Pancreas (tissue), 10 donors: ENCODE data around the gene CSF2RB. TPM values are rescaled to one million over a fixed set of nuclear protein-coding genes. Genes with fewer than 3 reads are reported as not detected.

Source experiments
- ATAC-seq, 4 donors: fragments of 200-7000 bp; cut with Tn5 transposase; one replicate each; pipeline versions ENCODE4 v1.8.0 to v1.9.1; 2020; ENCODE audit warnings: mild to moderate bottlenecking in 4 of 4, moderate library complexity in 4 of 4
- DNase-seq, 6 donors: peaks; one replicate each; pipeline ENCODE4 v3.0.0-alpha.2; 2020
- FAIRE-seq: peaks from 2 replicates; lab custom pipeline; 2012; peaks lifted over from hg19 to GRCh38; lab: Jason Lieb, UNC
- H3K27ac ChIP-seq, 4 donors: fragments of 200-600 bp; sonication (generic); 1 replicate in 3 of 4; 2 replicates in 1 of 4; pipeline versions ENCODE4 v1.5.0 to v1.8.0; 2020
- H3K27me3 ChIP-seq, 4 donors: fragments of 200-600 bp; one replicate each; pipeline ENCODE4 v1.8.0; 2021
- H3K36me3 ChIP-seq, 3 donors: fragments of 200-600 bp; sonication (generic) in 1 of 3; one replicate each; pipeline versions ENCODE4 v1.5.0 to v1.8.0; 2020 to 2021
- H3K4me1 ChIP-seq, 3 donors: fragments of 200-600 bp; one replicate each; pipeline ENCODE4 v1.8.0; 2021
- H3K4me3 ChIP-seq, 4 donors: fragments of 200-600 bp; sonication (generic) in 2 of 4; one replicate each; pipeline versions ENCODE4 v1.5.0 to v1.8.0; 2020 to 2021
- H3K9me3 ChIP-seq, 4 donors: fragments of 200-600 bp; one replicate each; pipeline ENCODE4 v1.8.0; 2021
- CTCF ChIP-seq, 4 donors: fragments of 200-600 bp; sonication (generic) in 3 of 4; IDR thresholded peaks; one replicate each; pipeline versions ENCODE4 v1.5.0 to v1.8.0; 2021; ENCODE audit warnings: antibody characterized with exemption in 4 of 4
- WGBS, 2 donors: extraction: QIAGEN DNeasy Blood & Tissue Kit; methylation state at CpG; one replicate each; pipeline ENCODE4 v1.1.7; 2013; 5-methylcytosine and 5-hydroxymethylcytosine counted together
- intact Hi-C, 3 donors: fragments of 100-400 bp; cut with DNase I; formaldehyde crosslinking; loops; one replicate each; pipeline versions ENCODE4 v1.11.1 to v1.14.2; 2022
- polyA plus RNA-seq, 2 donors: library from polyadenylated mRNA; stranded (reverse); fragments of 200-250 nt; gene quantifications; one replicate each; pipeline ENCODE4 v1.2.3, GENCODE V29; 2013
- total RNA-seq, 6 donors: library from RNA; stranded (reverse); fragmentation: NEBNext Ultra II Directional in 4 of 6; extraction: Animal tissue kit (Norgen Biotek cat#: 25700) in 4 of 6; gene quantifications; one replicate each; pipeline versions ENCODE4 v1.2.1 to v1.2.4, GENCODE V29; 2021 to 2023
- donor health status: healthy with polysubstance abuse.
- donor health status: DM: no; HTN: no; CAD: no; lungs with moderate emphysema.
- donor health status: DM: no; HTN: no; CAD: no.
- donor health status: control.
- donor health status: control.
- donor health status: Bipolar disorder and iron deficiency.
- donor health status: DM: yes; HTN: yes; CAD: no.
- donor health status: DM: no; HTN: no; CAD: no.
- donor health status: DM: no; HTN: no; CAD: no.
- donor health status: DM: yes; HTN: yes; CAD: no.

Gene CSF2RB
- total and polyA plus RNA-seq, 8 donors, result 0.46 to 4.3 (median 1.8) TPM

- no peak for FAIRE-seq
- TF ChIP-seq CTCF (IDR thresholded peaks at IDR 0.05), result no peak
- 56 to 64% methylated on average over 21 of the region's 21 CpGs for WGBS, 2 donors
- H3K4me3 ChIP-seq, result no peak overlapping the region
- no peaks in the 10 kb centered on the region for H3K4me1 ChIP-seq
- no peaks in the 10 kb centered on the region for H3K9me3 ChIP-seq
- DNase-seq, result no peak
- no peak for ATAC-seq
- intact Hi-C loops, result no loop called here
- H3K27ac ChIP-seq, result no peak overlapping the region
- H3K36me3 ChIP-seq, result no peaks in the 10 kb centered on the region
- no peaks in the 10 kb centered on the region for H3K27me3 ChIP-seq
Observed at GRCh38 chr22:36923131-36923788, 9.8 kb downstream of the CSF2RB start.

- Histone ChIP-seq H3K9me3 (no peaks in the 10 kb centered on the region), H3K27ac (no peak overlapping the region), H3K27me3 (no peaks in the 10 kb centered on the region), H3K36me3 (no peaks in the 10 kb centered on the region), H3K4me1 (no peaks in the 10 kb centered on the region), H3K4me3 (no peak overlapping the region)
- intact Hi-C loops, result no loop called here
- FAIRE-seq, result no peak
- ATAC-seq, result no peak
- TF ChIP-seq CTCF (IDR thresholded peaks at IDR 0.05), result no peak
- 55 to 77% methylated on average over 7 to 8 of the region's 8 CpGs for WGBS, 2 donors
- DNase-seq, result no peak
Observed at GRCh38 chr22:36924151-36924698, 10.8 kb downstream of the CSF2RB start.

- H3K4me1 ChIP-seq, result no peaks in the 10 kb centered on the region
- no peak for ATAC-seq
- no peak overlapping the region for H3K27ac ChIP-seq
- no peak overlapping the region for H3K4me3 ChIP-seq
- no peaks in the 10 kb centered on the region for H3K9me3 ChIP-seq
- no peak for TF ChIP-seq CTCF (IDR thresholded peaks at IDR 0.05)
- 70 to 85% methylated on average over 19 of the region's 19 CpGs for WGBS, 2 donors
- FAIRE-seq, result no peak
- H3K36me3 ChIP-seq, result no peaks in the 10 kb centered on the region
- DNase-seq, result no peak
- no peaks in the 10 kb centered on the region for H3K27me3 ChIP-seq
- intact Hi-C loops, result no loop called here
Observed at GRCh38 chr22:36925388-36926290, 12.2 kb downstream of the CSF2RB start.

- Histone ChIP-seq H3K4me3 (no peak overlapping the region), H3K4me1 (no peaks in the 10 kb centered on the region), H3K36me3 (no peaks in the 10 kb centered on the region), H3K27ac (no peak overlapping the region), H3K27me3 (no peaks in the 10 kb centered on the region), H3K9me3 (no peaks in the 10 kb centered on the region)
- no peak for ATAC-seq
- intact Hi-C loops, result no loop called here
- no peak for DNase-seq
- FAIRE-seq, result no peak
- WGBS, 2 donors, result 74 to 79% methylated on average over 6 of the region's 6 CpGs
- TF ChIP-seq CTCF (IDR thresholded peaks at IDR 0.05), result no peak
Observed at GRCh38 chr22:36926309-36926708, 12.9 kb downstream of the CSF2RB start.
